Hepatocyte (in vitro differentiated cells): ENCODE results near the gene ARHGAP40. TPM values are rescaled to one million over a fixed set of nuclear protein-coding genes. Genes with fewer than 3 reads are reported as not detected.

Experiments used
- DNase-seq: peaks from one replicate; pipeline ENCODE4 v3.0.0-alpha.2; 2016; ENCODE audit warnings: low spot score
- H2AFZ ChIP-seq: fragments of 200-600 bp; sonication (generic); 2 replicates; pipeline ENCODE4 v1.6.0; 2016; ENCODE audit warnings: antibody characterized with exemption, mild to moderate bottlenecking
- H3K27ac ChIP-seq: fragments of 200-600 bp; sonication (generic); 2 replicates; pipeline ENCODE4 v1.5.1; 2016; ENCODE audit warnings: mild to moderate bottlenecking
- H3K27me3 ChIP-seq: fragments of 200-600 bp; sonication (generic); 2 replicates; pipeline ENCODE4 v1.6.1; 2016
- H3K36me3 ChIP-seq: fragments of 200-600 bp; sonication (generic); replicated peaks from 2 replicates; pipeline ENCODE4 v1.5.1; 2016; ENCODE audit warnings: low read depth; ENCODE audit not compliant: insufficient read depth
- H3K4me1 ChIP-seq: fragments of 200-600 bp; sonication (generic); 2 replicates; pipeline ENCODE4 v1.5.1; 2016; ENCODE audit warnings: mild to moderate bottlenecking, moderate library complexity; ENCODE audit not compliant: insufficient read depth
- H3K4me2 ChIP-seq: fragments of 200-600 bp; sonication (generic); 2 replicates; pipeline ENCODE4 v1.6.0; 2016
- H3K4me3 ChIP-seq: fragments of 200-600 bp; sonication (generic); 2 replicates; pipeline ENCODE4 v1.5.1; 2016; ENCODE audit warnings: mild to moderate bottlenecking
- H3K79me2 ChIP-seq: fragments of 200-600 bp; sonication (generic); 2 replicates; pipeline ENCODE4 v1.6.0; 2017; ENCODE audit warnings: mild to moderate bottlenecking
- H3K9me2 ChIP-seq: fragments of 200-600 bp; sonication (generic); replicated peaks from 2 replicates; pipeline ENCODE4 v1.6.0; 2017; ENCODE audit warnings: mild to moderate bottlenecking; ENCODE audit not compliant: insufficient read depth
- H3K9me3 ChIP-seq: fragments of 200-600 bp; sonication (generic); 2 replicates; pipeline ENCODE4 v1.5.1; 2016; ENCODE audit warnings: low read depth, mild to moderate bottlenecking
- H4K20me1 ChIP-seq: fragments of 200-600 bp; sonication (generic); 2 replicates; pipeline ENCODE4 v1.6.0; 2016; ENCODE audit warnings: mild to moderate bottlenecking; ENCODE audit not compliant: insufficient read depth, poor library complexity, severe bottlenecking
- CTCF ChIP-seq: fragments of 200-600 bp; sonication (generic); IDR thresholded peaks from 2 replicates; pipeline ENCODE4 v1.5.1; 2016; ENCODE audit warnings: antibody characterized with exemption, mild to moderate bottlenecking; ENCODE audit not compliant: poor library complexity
- EZH2 ChIP-seq: fragments of 200-600 bp; sonication (generic); IDR thresholded peaks from 2 replicates; pipeline ENCODE4 v1.6.1; 2016; ENCODE audit warnings: antibody characterized with exemption, mild to moderate bottlenecking, borderline replicate concordance
- EZH2phosphoT487 ChIP-seq: fragments of 200-600 bp; sonication (generic); IDR thresholded peaks from one replicate; pipeline ENCODE4 v1.6.1; 2018; ENCODE audit warnings: antibody characterized with exemption, mild to moderate bottlenecking, low read depth, moderate library complexity; ENCODE audit not compliant: unreplicated experiment, severe bottlenecking
- WGBS: methylation state at CpG from one replicate; pipeline ENCODE4 v1.1.6; 2016; ENCODE audit warnings: low lambda C conversion rate; ENCODE audit errors: missing lambda C conversion rate; 5-methylcytosine and 5-hydroxymethylcytosine counted together
- polyA plus RNA-seq: library from polyadenylated mRNA; unstranded; fragments of >200 nt; fragmentation: Nextera tagmentation; extraction: Ambion mirVana; gene quantifications from 2 replicates; pipeline ENCODE4 v1.2.1, GENCODE V29; 2016
- total RNA-seq: library from RNA; depleted of rRNA; stranded (reverse); fragments of >200 nt; gene quantifications from 2 replicates; pipeline ENCODE4 v1.2.3, GENCODE V29; 2014

Gene ARHGAP40
- total and polyA plus RNA-seq, 2 experiments from 2014 or later: 1.1 to 1.2 TPM

- H3K9me2 ChIP-seq: no peaks in the 10 kb centered on the region
- 93% methylated on average over 10 of the region's 10 CpGs for WGBS
Measured at GRCh38 chr20:38626921-38627659, 25.5 kb downstream of the ARHGAP40 start.

GRCh38 chr20:38628580-38629470 lies 27.2 kb downstream of the ARHGAP40 start:
- no peaks in the 10 kb centered on the region for H3K4me1 ChIP-seq
- no peak overlapping the region for H2AFZ ChIP-seq
- H3K27me3 ChIP-seq: no peaks in the 10 kb centered on the region
- WGBS: 87% methylated on average over 9 of the region's 9 CpGs
- no peaks in the 10 kb centered on the region for H3K9me3 ChIP-seq
- no peaks in the 10 kb centered on the region for H3K9me2 ChIP-seq
- no peak overlapping the region for H3K4me2 ChIP-seq
- DNase-seq: no peak
- TF ChIP-seq CTCF (no peak), EZH2phosphoT487 (no peak), EZH2 (no peak)
- H3K27ac ChIP-seq: no peak overlapping the region
- no peaks in the 10 kb centered on the region for H3K36me3 ChIP-seq
- H3K4me3 ChIP-seq: no peak overlapping the region
- H4K20me1 ChIP-seq: no peaks in the 10 kb centered on the region
- no peaks in the 10 kb centered on the region for H3K79me2 ChIP-seq

More at GRCh38 chr20:38626921-38627659, 25.5 kb downstream of the ARHGAP40 start:
- Histone ChIP-seq H3K79me2 (no peaks in the 10 kb centered on the region), H3K4me2 (no peak overlapping the region), H3K27me3 (no peaks in the 10 kb centered on the region), H3K36me3 (no peaks in the 10 kb centered on the region), H3K27ac (no peak overlapping the region), H3K9me3 (no peaks in the 10 kb centered on the region), H3K4me1 (no peaks in the 10 kb centered on the region), H4K20me1 (no peaks in the 10 kb centered on the region), H2AFZ (no peak overlapping the region), H3K4me3 (no peak overlapping the region)
- DNase-seq: no peak
- no peak for TF ChIP-seq EZH2
- no peak for TF ChIP-seq CTCF
- TF ChIP-seq EZH2phosphoT487: no peak

DNA sequence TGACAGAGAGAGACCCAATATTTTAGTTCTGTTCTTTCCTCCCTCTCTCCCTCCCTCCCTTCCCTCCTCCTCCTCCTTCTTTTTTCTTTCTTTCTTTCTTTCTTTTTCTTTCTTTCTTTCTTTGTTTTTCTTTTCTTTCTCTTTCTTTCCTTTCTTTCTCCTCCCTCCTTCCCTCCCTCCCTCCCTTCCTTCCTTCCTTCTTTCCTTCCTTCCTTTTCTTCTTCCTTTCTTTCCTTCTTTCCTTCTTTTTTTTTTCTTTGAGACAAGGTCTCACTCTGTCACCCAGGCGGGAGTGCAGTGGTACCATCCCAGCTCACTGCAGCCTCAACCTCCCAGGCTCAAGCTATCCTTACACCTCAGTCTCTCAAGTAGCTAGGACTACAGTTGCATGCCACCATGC lies 28.4 kb downstream of the ARHGAP40 start:
- no peaks in the 10 kb centered on the region for H3K9me2 ChIP-seq
- no peaks in the 10 kb centered on the region for H3K27me3 ChIP-seq
- H3K4me2 ChIP-seq: no peak overlapping the region
- H3K9me3 ChIP-seq: no peaks in the 10 kb centered on the region
- DNase-seq: no peak
- TF ChIP-seq EZH2phosphoT487: no peak
- no peak for TF ChIP-seq CTCF
- TF ChIP-seq EZH2: no peak
- no peaks in the 10 kb centered on the region for H3K79me2 ChIP-seq
- WGBS: 92% methylated on average over 1 of the region's 1 CpG
- no peaks in the 10 kb centered on the region for H3K36me3 ChIP-seq
- no peaks in the 10 kb centered on the region for H3K4me1 ChIP-seq
- H4K20me1 ChIP-seq: no peaks in the 10 kb centered on the region
- H3K27ac ChIP-seq: no peak overlapping the region
- no peak overlapping the region for H2AFZ ChIP-seq
- no peak overlapping the region for H3K4me3 ChIP-seq
